GM18520 (cell line): ENCODE data around the gene PTPRCAP.
"Not testable (repeated sequence)": the region's sequence is repeated elsewhere in the genome, so short reads cannot be mapped to it uniquely, and the experiment has no call there.

ENCODE experiments used
- ATAC-seq: cut with Tn5 transposase; IDR thresholded peaks from one replicate; pipeline ENCODE4 v1.9.1; 2021; ENCODE audit not compliant: unreplicated experiment

The PTPRCAP gene

GRCh38 chr11:67410984-67411784 is 26.3 kb downstream of the PTPRCAP start:
- no peak for ATAC-seq

DNA sequence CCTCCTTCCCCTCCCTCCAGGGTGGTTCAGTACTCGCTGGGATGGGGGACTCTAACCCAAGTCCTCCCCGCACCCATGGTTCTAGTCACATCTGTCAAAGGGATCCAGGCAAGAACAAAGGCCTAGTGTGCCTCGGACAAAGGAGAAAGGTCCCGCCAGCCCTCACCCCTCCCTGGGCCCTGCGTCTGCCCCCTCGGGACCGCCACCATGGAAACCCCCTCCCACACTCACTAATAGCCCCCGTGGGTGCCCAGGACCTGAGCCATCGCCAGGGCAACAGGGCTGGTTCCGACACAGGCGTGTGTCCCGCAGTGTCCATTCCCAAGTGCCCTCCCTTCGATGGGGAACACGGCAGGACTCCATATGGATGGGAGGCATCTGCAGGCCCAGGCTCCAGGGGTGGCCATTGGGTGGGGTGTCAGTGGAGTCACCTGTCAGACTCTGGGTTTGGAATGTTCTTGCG is 27.1 kb downstream of the PTPRCAP start:
- no peak for ATAC-seq

DNA sequence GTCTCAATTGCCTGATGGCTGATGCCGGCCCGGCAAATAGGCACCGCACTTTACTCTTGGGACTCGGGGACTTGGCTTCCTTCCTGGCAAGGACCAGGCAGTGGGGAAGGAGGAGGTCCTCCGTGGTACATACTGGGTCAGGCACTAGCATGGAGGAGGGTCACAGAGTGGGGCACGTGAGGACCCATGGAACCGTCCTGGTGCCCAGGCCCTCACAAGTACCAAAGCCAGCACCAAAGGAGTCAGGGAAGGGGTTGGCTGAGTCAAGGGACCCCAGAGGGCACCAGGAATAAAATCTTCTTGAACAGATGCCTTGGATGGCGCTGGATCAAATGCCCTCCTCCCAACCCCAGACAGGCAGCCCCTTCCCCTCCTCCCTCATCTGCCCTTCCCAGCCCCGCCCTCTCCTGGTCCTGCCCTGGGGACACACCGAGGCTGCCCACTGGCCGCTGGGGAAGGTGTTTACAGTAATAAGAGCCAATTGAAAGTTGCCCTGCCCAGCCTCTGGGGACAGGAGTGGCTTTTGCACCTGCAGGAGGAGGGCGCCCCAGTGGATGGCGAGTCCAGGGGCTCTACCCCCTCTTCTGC is 27.6 kb downstream of the PTPRCAP start:
- no peak for ATAC-seq

DNA sequence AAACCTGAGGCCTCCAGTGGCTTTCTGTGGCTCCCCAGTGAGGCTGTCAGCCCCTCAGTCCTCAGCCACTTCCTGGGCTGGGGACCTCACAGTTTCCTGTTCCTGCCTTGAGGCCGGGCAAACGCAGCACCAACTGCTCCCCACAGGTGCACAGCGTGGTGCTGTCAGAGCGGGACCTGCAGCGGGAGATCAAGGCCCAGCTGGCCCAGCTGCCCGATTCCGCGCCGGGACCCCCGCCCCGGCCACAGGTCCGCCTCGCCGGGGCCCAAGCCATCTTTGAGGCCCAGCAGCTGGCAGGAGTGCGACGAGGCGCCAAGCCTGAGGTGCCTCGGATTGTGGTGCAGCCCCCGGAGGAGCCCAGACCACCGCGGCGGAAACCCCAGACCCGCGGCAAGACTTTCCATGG is 28.2 kb downstream of the PTPRCAP start:
- no peak for ATAC-seq

GRCh38 chr11:67408437-67409200 is 28.9 kb downstream of the PTPRCAP start:
- no peak for ATAC-seq

GRCh38 chr11:67407688-67408163 is 29.8 kb downstream of the PTPRCAP start:
- ATAC-seq: no peak

- ATAC-seq: no peak
These were observed 30.4 kb downstream of the PTPRCAP start for GRCh38 chr11:67406969-67407687.

GRCh38 chr11:67406420-67406968 is 31.0 kb downstream of the PTPRCAP start:
- no peak for ATAC-seq

DNA sequence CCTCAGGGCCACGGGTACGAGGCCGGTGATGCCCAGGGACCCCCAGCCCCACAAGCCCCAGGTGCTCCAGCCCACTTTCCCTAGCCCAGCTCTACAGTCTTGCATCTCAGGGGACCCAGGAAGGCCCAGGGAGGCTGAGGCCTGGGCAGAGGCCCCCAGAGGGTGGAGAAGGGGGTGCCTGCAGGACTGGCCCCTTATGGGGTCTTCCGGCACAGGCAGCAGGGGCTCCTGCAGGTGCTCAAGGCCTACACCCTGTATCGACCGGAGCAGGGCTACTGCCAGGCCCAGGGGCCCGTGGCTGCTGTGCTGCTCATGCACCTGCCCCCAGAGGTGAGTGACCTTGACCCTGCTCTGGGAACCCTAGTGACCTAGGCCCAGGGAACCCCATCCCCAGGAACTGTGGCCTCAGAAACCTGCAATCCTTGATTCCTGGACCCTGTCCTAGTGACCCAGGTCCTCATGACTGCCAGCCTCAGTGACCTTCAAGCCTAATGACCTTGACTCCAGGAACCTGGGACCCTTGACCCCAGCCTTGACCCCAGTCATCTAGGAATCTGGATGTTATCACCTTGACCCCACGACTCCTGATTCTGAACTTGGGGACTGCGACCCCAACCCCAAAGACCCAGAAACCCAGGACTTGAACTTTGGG is 31.7 kb downstream of the PTPRCAP start:
- no peak for ATAC-seq

- ATAC-seq: no peak
These were observed 32.3 kb downstream of the PTPRCAP start for GRCh38 chr11:67405196-67405567.

DNA sequence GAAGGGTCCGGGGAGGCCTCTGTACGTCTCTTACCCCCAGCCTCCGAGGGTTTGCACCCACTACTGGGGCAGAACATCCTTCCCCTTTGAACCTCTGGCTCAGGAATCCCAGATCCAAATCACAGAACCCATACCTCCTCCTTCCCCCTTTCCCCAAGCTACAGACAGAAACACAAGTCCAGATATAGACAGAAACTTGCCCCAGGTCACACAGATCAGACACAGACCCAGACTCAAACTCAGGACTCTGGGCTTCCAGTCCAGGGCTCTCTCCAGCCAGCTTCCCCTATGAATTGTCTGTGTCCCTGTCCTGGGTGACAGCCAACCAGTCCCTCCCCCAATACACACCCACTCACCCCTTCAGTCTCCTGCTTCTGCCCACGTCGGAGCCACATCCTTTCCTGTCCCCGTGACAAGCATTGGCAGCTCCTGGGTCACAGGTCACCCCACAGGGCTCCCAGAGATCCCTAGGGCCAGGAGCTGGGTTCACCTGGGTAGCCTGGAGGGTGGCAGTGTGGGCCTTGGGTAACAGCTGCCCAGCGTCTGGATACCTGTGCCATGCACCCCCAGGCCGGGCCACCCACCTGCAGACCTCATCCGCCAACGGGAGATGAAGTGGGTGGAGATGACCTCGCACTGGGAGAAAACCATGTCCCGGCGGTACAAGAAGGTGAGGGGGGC is 32.8 kb downstream of the PTPRCAP start:
- ATAC-seq: no peak

DNA sequence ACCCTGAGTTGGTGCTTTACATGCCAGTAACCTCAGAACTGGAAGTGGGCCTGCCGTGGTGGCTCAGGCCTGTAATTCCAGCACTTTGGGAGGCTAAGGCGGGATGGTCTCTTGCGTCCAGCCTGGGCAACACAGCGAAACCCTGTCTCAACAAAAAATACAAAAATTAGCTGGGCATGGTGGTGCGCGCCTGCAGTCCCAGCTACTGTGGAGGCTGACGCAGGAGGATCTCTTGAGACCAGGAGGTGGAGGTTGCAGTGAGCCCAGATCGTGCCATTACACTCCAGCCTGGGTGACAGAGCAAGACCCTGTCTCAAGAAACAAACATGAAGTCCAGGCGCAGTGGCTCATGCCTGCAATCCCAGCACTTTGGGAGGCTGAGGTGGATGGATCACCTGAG is 34.4 kb downstream of the PTPRCAP start:
- ATAC-seq: not testable (repeated sequence)

DNA sequence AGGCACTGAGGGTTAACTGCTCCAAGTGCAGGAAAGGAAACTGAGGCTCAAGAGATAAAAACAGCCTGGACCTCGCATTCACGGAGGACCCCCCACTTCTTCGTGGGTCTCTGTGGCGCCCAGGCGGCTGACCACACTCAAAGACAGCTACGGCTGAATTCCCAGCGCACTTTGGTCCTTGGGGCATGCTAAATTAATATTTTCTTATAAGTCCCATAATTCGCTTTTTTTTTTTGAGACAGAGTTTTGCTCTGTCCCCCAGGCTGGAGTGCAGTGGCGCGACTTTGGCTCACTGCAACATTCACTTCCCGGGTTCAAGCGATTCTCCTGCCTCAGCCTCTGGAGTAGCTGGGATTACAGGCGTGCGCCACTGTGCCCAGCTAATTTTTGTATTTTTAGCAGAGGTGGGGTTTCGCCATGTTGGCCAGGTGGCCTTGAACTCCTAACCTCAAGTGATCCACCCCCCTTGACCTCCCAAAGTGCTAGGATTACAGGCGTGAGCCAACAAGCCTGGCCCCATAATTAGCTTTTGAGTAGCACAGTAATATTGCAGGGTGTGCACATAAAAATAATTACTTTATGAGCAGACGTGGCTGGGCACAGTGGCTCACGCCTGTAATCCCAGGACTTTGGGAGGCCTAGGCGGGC is 35.2 kb downstream of the PTPRCAP start:
- not testable (repeated sequence) for ATAC-seq

DNA sequence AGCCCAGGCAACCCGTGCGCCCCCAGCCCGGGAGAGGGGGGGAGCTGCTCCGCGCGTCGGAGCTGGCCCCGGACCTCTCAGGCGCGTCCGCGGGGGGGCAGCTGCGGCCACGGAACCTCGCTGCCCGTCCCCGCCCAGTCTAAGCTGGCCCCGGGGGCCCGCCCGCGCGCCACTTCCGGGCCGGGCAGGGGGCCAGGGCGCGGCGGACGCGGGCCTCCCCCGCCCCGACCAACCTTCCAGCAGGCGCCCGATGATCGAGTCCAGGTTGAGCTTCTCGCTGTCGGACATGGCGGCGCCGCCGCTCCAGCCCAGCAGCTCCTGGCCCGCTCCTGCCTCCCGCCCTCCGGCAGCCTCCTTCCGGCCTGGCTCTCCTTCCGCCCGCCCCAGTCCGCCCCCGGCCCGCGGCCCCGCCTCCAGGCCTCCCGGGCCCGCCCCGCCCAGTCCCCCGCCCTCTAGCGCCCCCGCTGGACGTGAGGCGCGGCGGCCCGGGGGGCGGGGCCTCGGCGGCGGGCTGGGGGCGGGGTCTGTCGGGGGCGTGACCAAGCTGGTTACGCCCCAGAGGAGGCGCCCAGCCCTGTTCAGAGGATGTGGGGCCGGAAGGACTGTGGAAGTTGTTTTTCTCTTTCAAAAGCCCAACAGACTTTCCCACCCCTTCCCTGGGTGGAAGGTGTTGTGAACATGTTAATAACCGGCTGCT is 35.8 kb downstream of the PTPRCAP start, which contains the start of gene PPP1CA:
Gene PPP1CA, minus strand, starts transcription at position 364 of the 697 bp plus-strand sequence. Its CDS starts 76 bp downstream, at position 288.
- peak; percentile 54 for ATAC-seq

DNA sequence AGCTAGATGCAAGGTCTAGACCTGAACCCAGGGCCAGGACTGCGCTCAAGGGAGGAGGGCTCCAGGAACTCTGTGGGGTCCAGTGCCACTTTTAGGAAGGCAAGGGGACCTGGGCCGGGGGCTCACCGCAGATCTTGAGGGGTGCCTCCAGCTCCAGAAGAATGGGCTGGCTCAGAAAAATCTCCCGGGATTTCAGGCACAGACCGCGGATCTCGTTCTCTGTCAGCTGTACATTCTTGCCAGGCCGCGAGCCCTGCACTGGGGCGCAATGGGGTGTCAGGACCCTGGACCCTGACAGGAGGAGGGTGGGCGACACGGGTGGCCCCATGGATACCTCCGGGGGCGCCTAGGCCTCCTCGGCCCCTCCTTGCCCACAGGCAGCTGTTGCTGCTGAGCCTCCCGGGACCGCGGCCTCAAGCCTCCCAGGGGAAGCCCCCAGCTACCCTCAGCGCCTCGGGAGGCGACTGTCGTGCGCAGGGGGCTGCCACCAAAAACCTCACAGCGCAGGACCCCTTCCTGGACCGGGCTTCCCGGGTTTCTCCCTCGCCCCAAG is 36.5 kb downstream of the PTPRCAP start:
- ATAC-seq: peak; percentile 12

DNA sequence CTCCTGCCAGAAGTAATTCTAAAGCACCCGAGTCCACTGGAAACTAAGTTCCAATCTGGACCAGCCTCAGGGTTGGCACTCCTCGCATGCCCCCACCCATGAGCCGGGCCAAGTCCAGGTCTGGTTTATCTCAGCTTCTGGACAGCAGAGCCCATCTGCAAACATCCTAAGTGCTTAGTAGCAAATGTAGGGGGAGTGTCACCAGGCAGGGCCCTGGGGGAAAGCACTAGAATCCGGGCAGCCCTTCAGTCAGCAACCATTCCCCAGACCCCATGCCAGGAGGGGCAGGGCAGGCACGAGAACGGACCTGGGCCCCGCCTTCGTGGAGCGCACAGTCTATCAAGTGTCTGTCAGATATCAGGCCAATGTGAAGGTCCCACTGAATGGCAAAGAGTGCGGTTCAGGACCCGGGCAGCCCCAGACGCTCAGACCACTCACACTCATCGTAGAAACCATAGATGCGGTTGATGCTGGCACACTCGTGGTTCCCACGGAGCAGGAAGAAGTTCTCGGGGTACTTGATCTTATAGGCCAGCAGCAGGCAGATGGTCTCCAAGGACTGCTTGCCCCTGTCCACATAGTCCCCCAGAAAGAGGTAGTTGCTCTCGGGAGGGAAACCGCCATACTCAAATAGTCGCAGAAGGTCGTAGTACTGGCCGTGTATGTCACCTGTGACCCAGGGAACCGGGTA is 37.1 kb downstream of the PTPRCAP start:
- no peak for ATAC-seq
